GM18907 (cell line): ENCODE data around the gene HSPA4L.

Experiments used
- ATAC-seq: cut with Tn5 transposase; IDR thresholded peaks from one replicate; pipeline ENCODE4 v1.9.1; 2021; ENCODE audit warnings: mild to moderate bottlenecking, moderate library complexity; ENCODE audit not compliant: unreplicated experiment

HSPA4L gene

GRCh38 chr4:127783026-127783769, 1.1 kb downstream of the HSPA4L start:
- ATAC-seq: no peak

DNA sequence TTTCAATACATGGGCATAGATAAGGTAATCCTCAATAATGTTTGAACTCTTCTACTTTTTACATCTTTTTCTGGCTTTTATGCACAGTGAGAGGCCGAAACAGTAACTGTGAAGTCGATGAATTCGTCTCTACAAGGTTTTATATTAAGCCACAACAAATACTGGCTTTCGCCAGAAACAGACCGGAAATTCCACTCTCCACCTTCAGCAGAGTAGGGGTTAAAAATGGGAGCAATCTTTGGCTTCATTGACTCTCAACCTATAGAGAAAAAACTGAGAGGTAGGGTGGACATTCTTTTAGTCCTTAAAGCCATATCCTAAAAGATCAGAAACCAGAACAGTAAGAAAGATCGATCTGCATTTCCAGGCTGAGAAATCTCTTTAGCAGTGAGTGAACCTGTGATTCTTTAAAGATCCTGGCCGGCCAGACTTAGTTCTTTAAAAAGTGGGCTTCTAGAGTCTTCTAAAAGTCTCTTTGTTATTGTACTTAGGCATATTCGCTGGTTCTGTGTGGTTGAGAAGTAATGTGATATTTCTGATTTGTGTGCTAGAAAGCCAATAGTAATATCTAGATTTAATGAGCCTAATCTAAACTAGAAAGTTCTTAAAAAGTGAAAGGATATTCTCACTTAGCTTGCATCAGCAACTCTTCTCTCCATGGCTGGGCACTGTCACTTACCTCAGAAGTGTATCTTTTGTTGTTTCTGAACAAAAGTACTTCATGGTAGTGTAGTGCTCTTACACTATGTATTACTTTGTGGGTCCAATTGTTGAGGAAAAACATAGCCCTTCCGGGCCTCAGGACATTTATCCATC, 2.0 kb downstream of the HSPA4L start:
- no peak for ATAC-seq

- ATAC-seq: peak; percentile 66
Measured at GRCh38 chr4:127788517-127788916, 6.4 kb downstream of the HSPA4L start.

DNA sequence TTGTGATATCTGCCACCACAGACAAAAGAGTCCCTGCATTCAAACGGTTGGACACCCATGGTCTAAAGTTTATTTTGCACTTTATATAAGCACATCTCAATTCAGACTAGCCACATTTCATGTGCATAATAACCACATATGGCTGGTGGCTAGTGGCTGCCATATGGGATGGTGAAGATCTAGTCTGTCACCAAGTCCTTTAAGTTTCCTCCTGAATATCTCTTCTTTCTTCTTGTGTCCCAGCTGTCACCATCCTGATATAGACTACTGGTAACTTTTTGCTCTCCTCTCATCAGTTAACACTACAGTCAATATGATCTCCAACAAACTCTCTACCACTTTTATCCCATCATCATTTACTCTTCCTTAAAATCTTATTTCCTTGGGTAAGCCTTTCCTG, 9.3 kb downstream of the HSPA4L start:
- ATAC-seq: no peak

DNA sequence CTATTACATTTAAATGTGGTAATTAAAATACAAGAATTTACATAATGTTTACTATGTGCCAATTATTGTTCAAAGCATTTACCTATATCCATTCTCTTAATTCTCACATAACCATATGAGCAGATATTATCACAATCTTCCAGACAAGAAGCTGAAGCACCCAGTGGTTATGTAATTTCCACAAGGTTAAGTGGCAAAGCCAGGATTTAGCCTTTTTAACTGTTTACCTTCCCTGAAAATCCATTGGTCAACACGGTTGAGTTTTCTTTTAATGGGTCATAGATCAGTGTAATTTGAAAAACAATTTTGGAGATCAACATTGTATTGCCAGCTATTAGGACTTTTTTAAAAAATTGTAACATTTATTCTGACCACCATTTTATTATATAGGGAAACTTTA, 11.4 kb downstream of the HSPA4L start:
- no peak for ATAC-seq

- ATAC-seq: no peak
Measured at GRCh38 chr4:127799711-127800110, 17.6 kb downstream of the HSPA4L start.

DNA sequence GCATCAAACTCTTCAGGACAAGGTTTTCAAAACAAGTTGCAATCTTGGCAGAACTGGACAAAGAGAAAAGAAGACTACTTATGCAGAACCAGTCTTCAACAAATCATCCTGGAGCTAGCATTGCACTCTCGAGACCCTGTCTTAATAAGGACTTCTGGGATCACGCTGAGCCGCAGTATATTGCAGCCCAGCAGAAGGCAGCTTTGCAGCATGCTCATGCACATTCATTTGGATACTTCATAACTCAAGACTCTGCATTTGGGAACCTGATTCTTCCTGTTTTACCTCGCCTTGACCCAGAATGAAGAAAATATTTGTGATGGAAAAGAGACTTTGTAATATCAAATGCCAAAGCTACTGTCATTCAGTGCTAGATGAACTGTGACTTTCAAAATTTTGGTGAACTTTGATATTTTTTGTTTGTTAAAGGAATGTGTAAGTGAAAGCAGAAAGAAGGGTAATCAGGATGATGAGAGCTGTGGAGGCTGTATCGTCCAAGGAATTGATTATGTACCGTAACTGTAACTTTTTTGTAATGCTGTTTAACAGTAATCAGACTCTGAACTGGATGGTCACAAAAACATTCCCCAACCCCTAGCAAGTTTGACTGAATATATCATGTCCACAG, 27.2 kb downstream of the HSPA4L start:
- ATAC-seq: no peak

- no peak for ATAC-seq
Measured at GRCh38 chr4:127810551-127810950, 28.4 kb downstream of the HSPA4L start.

DNA sequence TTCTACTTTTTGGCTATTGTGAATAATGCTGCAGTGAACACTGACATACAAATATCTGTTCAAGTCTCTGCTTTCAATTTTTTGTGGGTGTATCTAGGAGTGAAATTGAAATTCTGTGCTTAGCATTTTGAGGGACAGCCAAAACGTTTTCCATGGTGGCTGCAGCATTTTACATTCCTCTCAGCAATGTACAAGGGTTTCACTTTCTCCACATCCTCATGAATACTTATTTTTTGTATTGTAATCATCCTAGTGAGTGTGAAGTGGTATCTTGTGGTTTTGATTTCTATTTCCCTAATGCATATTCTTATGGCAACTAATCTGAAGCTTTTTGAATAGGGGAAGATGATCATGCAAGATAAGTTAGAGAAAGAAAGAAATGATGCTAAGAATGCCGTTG, 40.3 kb downstream of the HSPA4L start:
- ATAC-seq: no peak

GRCh38 chr4:127828121-127828520, 46.0 kb downstream of the HSPA4L start:
- ATAC-seq: no peak

DNA sequence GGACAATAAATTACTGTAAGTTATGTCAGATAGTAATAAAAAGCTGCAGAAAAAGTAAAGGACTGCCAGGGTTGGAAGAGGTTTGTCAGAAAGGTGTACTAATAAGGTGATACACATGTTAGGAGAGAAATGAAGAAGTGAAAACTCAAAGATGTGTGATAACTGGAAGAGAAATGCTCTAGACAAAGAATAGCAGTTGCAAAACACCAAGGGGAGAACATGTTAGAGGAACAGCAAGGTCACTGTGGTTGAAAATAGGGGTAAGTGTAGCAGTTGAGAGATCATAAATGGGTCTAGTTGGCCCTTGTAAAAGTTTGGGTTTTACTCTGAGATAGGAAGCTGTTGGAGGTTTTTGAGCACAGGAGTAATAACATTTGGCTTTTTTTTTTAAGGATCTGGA, 46.9 kb downstream of the HSPA4L start:
- peak; percentile 78 for ATAC-seq

DNA sequence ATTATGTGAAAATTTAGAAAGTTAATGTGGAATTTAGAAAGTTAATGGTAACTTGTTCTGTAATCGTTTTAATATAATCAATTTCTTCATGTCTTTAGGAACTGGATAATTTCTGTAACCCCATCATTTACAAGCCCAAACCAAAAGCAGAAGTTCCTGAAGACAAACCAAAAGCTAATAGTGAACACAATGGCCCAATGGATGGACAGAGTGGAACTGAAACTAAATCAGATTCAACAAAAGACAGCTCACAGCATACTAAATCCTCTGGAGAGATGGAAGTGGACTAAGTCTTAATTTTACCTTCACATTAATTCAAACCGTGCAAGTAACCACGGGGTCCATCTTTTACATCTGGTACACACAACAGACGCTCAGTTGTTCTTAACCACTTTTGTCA, 50.5 kb downstream of the HSPA4L start:
- ATAC-seq: peak; percentile 81

DNA sequence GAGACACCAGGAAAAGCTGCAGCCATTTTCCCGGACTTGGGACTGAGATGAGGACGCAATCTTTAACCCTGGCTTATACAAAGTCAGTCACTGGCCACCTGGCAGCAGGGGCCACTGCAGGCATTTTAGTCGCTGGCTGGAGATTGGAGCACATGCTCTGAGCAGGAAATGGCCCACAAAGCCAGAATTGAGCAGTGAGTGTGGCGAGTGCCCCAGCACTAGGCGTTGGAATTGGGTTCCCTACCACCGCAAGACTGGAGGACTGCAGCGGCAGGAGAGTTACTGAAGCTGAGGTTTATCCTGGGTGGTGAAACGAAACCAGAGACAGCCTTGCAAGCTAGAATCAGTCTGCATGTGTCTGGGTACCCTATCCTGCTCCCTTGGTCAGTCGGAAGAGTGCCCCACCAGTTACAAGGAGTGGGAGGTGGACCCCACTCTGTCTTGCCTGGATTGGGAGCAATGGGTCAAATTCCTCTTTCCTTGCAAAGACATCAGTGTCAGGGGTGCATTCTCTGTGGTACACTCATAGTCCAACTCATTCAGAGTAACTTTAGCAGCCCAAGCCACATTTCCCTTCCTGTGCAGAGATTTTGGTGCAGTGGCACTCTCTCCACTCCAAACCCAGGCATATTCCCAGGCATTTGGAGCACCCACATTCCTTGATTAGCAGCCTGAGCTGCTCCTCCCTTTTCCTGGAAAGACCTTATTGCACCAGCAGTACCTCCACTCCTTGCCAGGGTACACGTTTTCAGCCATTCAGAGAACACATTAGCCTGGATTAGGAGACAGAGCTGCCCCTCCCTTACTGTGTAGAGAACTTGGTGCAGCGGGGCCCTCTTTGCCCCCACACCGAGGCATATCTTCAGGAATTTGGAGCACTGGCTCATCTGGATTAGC, 61.8 kb downstream of the HSPA4L start:
- ATAC-seq: no peak

DNA sequence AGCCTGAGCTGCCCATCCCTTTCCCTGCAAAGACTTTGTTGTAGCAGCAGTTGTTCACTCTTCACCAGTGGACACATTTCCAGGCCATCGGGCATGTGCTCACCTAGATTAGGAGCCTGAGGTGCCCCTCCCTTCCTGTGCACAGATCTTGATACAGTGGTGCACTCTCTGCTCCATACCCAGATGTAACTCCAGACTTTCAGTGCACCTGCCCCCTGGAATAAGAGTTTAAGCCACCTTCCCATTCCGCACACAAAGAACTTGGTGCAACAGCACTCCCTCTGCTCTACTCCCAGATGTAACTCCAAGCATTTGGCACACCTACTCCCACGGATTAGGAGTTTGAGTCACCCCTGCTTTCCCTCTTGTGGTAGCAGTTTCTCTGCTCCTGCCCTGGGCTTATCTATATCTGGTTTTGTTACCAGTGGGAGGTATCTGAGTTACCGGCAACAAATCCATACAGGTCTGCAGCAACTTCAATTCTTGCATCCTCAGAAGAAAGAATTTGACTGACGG, 62.5 kb downstream of the HSPA4L start:
- ATAC-seq: no peak

DNA sequence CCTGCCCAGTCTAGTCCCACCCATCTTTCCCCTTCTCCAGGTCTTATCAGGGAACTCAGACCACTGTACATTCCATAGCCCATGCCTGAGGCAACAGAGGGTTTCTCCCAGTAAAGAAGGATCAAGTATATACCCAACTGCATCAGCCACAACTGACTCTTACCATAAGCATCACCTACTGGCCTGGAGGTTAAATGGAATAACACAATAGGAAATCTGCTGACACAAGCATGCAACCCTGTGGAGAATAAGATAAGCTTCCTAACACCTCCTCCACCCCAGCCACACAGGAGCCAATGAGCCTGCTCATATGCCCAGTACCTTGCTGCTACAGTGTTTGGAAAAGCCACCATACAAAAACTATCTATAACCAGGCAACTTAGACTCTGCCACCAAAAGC, 63.9 kb downstream of the HSPA4L start:
- ATAC-seq: no peak

DNA sequence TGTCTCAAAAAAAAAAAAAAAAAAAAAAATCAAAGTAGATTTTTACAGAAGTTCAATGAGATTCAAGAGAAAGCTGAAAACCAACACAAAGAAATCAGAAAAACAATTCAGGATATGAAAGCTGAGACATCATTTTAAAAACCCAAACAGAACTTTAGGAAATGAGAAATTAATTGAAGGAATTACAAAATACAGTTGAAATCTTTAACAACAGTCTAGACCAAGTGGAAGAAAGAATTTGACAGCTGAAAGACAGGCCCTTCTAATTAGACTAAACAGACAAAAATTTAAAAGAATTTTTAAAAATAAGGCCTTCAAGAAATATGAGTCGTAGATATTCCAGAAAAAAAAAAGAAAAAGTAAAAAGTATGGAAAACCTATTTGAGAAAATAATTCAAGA, 64.6 kb downstream of the HSPA4L start:
- no peak for ATAC-seq

DNA sequence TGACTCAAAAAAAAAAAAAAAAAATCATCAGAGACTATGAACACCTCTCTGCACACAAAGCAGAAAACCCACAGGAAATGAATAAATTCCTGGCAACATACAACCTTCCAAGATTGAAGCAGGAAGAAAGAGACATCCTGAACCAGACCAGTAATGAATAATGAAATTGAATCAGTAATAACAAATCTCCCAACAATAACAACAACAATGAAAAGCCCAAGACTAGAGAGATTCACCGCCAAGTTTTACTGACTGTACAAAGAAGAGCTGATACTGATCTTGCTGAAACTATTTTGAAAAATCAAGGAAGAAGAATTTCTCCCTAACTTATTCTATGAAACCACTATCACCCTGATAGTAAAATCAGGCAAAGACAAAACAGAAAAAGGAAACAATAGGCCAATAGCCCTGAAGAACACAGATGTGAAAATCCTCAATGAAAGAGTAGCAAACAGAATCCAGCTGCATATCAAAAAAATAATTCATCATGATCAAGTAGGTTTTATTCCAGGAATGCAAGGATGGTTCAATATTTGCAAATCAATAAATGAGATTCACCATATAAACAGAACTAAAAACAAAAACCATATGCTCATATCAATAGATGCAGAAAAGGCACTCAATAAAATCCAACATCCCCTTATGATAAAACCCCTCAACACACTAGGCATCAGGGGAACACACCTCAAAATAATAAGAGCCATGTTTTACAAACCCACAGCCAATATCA, 67.5 kb downstream of the HSPA4L start:
- ATAC-seq: no peak

DNA sequence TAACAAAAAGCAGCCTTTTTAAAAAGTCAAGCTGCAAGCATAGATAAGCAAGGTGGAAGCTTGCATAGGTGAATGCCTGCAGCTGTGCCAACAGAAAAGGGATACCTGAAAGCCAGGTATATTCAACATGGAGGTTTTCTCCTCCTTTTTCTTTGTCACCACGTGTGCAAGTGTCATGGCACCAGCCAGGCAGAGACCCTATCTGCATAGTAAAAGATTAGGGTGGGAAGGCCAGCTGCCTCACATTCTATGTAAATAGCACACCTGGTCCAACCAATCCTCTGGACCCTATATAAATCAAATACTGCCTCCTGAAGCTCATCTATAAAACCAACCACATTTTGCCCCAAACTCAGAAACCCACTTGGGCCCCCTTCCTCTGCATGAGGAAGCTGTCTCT, 70.5 kb downstream of the HSPA4L start:
- ATAC-seq: no peak

DNA sequence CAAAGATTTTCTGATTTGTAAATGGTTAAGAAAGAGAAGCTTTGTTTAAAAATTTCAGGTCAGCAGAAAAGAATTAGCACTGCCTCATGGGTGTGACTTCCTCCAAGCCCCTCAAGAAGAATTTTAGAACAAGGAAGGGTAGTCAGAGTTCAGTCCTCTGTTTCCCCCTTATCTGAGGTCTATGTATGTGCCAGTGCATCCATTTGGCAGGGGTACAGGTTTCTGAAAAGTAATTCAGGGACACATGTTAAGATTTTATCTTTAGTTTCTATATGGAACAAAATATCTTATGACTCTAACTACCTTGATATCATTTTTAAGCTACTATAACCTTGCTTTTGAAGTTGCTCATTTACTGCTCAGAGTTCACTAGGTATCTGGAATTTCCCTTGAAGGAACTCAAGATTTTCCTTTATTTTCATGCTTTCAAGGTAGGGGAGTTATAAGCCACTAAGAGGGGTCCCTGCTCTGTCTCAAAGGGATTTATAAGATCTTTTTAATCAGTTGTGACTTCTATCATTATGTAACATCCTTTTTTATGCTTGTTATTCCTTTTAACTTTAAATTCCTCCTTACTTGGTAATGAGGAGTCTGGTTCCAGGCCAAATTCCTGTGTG, 74.2 kb downstream of the HSPA4L start:
- ATAC-seq: peak; percentile 33
